Measurements from ENCODE around the gene CYP4F22.

DNA sequence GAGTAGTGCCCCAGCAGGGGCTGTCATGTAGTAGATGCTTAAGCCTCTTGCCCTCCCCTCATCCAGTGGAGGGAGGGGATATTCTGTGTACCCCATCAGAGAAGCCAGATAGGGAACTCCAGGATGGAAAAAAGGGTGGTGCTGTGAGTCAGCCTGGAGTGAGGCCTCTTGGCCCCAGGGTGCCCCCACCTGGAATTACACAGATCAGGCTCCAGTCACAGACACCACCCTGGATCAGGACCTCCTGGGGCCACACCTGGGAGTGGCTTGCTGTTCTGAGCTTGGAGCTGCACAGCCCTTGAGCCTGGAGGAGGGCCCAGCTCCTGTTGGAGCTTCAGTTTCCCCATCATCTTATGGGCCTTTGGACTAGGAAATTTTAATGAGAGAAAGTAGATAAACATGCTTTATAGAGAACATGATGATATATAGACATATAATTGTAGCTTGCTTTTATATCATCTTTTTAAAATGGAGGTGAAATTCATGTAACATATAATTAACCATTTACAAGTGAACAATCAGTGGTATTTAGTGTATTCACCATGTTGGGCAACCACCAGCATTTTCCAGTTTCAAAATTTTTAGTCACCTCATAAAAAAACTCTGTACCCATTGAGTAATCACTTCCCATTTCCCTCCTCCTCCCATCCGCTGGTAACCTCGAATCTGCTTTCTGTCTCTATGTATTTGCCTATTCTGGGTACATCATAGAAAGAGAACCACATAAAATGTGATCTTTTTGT lies 24.6 kb downstream of the CYP4F22 start:
- TF ChIP-seq, protein P1, sequence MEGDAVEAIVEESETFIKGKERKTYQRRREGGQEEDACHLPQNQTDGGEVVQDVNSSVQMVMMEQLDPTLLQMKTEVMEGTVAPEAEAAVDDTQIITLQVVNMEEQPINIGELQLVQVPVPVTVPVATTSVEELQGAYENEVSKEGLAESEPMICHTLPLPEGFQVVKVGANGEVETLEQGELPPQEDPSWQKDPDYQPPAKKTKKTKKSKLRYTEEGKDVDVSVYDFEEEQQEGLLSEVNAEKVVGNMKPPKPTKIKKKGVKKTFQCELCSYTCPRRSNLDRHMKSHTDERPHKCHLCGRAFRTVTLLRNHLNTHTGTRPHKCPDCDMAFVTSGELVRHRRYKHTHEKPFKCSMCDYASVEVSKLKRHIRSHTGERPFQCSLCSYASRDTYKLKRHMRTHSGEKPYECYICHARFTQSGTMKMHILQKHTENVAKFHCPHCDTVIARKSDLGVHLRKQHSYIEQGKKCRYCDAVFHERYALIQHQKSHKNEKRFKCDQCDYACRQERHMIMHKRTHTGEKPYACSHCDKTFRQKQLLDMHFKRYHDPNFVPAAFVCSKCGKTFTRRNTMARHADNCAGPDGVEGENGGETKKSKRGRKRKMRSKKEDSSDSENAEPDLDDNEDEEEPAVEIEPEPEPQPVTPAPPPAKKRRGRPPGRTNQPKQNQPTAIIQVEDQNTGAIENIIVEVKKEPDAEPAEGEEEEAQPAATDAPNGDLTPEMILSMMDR (IDR thresholded peaks at IDR 0.05) = no peak
- TF ChIP-seq POLR2A (IDR thresholded peaks at IDR 0.05) = no peak
